Measurements from ENCODE around the gene CUBN.
"Not testable (repeated sequence)": the region's sequence is repeated elsewhere in the genome, so short reads cannot be mapped to it uniquely, and the experiment has no call there.

CUBN gene

GRCh38 chr10:16867556-16867955 lies 262.1 kb downstream of the CUBN start:
- DNase-seq (no peak), ATAC-seq (no peak)

- DNase-seq (no peak), ATAC-seq (no peak)
Observed at GRCh38 chr10:16866541-16867275, 262.9 kb downstream of the CUBN start.

- DNase-seq = no peak
- no peak for ATAC-seq
Observed at GRCh38 chr10:16865766-16866165, 263.8 kb downstream of the CUBN start.

GRCh38 chr10:16863766-16864165 lies 265.8 kb downstream of the CUBN start:
- ATAC-seq (no peak), DNase-seq (no peak)

GRCh38 chr10:16857419-16857818 lies 272.2 kb downstream of the CUBN start:
- DNase-seq (no peak), ATAC-seq (no peak)

- ATAC-seq = no peak
Observed at GRCh38 chr10:16856567-16856966, 273.0 kb downstream of the CUBN start.

GRCh38 chr10:16856092-16856491 lies 273.5 kb downstream of the CUBN start:
- no peak for DNase-seq
- ATAC-seq = no peak

More at GRCh38 chr10:16856567-16856966, 273.0 kb downstream of the CUBN start:
- no peak for DNase-seq

GRCh38 chr10:16854623-16855022 lies 275.0 kb downstream of the CUBN start:
- no peak for DNase-seq
- no peak for ATAC-seq

- DNase-seq (no peak), ATAC-seq (no peak)
Observed at GRCh38 chr10:16853809-16854208, 275.8 kb downstream of the CUBN start.

GRCh38 chr10:16853201-16853600 lies 276.4 kb downstream of the CUBN start:
- ATAC-seq (no peak), DNase-seq (no peak)

- ATAC-seq (no peak), DNase-seq (no peak)
Observed at GRCh38 chr10:16852624-16853023, 277.0 kb downstream of the CUBN start.

GRCh38 chr10:16848562-16849154 lies 281.0 kb downstream of the CUBN start:
- DNase-seq (no peak), ATAC-seq (no peak)

GRCh38 chr10:16847644-16848043 lies 282.0 kb downstream of the CUBN start:
- ATAC-seq = no peak
- DNase-seq = no peak

- DNase-seq (no peak), ATAC-seq (no peak)
Observed at GRCh38 chr10:16845248-16845647, 284.4 kb downstream of the CUBN start.

- no peak for DNase-seq
- ATAC-seq = peak; percentile 43
Observed at GRCh38 chr10:16843252-16843870, 286.2 kb downstream of the CUBN start.

- no peak for ATAC-seq
Observed at GRCh38 chr10:16835228-16835627, 294.4 kb downstream of the CUBN start.

GRCh38 chr10:16832351-16833080 lies 297.1 kb downstream of the CUBN start:
- DNase-seq = no peak
- ATAC-seq = no peak

More at GRCh38 chr10:16835228-16835627, 294.4 kb downstream of the CUBN start:
- no peak for DNase-seq

GRCh38 chr10:16828701-16829175 lies 300.9 kb downstream of the CUBN start:
- ATAC-seq = no peak
- no peak for DNase-seq

GRCh38 chr10:16828114-16828568 lies 301.5 kb downstream of the CUBN start:
- ATAC-seq (peak; percentile 79), DNase-seq (peak; percentile 59)

GRCh38 chr10:16827474-16827873 lies 302.1 kb downstream of the CUBN start:
- not testable (repeated sequence) for ATAC-seq

GRCh38 chr10:16822726-16823360 lies 306.8 kb downstream of the CUBN start:
- no peak for DNase-seq
- ATAC-seq = no peak

More at GRCh38 chr10:16827474-16827873, 302.1 kb downstream of the CUBN start:
- DNase-seq = not testable (repeated sequence)

- no peak for ATAC-seq
- no peak for DNase-seq
Observed at GRCh38 chr10:16822027-16822426, 307.6 kb downstream of the CUBN start.

Measured in stimulated activated naive CD8-positive, alpha-beta T cell treated with anti-CD3 and anti-CD28 coated beads, Interleukin-15, Interleukin-2, amounts not matched to agents 100 U/mL and 50 U/mL, for 24 hours (primary cell).